ENCODE measurements around the gene NBL1. TPM values are rescaled to one million over a fixed set of nuclear protein-coding genes. Genes with fewer than 3 reads are reported as not detected.

NBL1 gene
- total RNA-seq, 1 experiment from 2014 or later, result 26.2 TPM

- no peak for DNase-seq (ENCODE audit: low spot score)
- in situ Hi-C loops (cut with HindIII; ENCODE audit: low sequenced_read_pairs), result loop anchor here (25.0 kb wide), 1 partner anchor 303 kb away; no protein-coding TSS in a partner anchor
Measured at GRCh38 chr1:19640363-19641316, 3.5 kb upstream of the NBL1 start.

DNA sequence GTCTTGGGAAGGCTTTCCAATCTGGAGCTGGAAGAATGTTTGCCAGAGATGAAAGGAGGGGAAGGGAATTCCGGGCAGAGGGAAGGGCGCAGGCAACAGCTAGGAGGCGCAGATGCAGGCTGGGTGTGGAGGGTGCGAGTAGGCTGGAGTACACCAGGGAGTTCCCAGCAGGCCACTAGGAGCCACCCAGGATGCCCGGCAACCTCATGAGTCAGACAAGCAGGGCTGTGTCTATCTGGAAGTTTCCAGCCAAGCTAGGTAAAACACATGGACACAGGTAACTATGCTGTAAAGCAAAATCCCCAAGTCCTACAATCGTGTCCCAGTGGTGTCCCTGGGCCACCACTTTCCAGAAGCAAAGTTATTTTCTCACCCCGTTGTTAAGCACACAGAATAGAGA lies 990 bp upstream of the NBL1 start:
- DNase-seq (ENCODE audit: low spot score), result no peak
- in situ Hi-C loops (cut with HindIII; ENCODE audit: low sequenced_read_pairs), result loop anchor here (25.0 kb wide), 1 partner anchor 306 kb away; no protein-coding TSS in a partner anchor

- in situ Hi-C loops (cut with HindIII; ENCODE audit: low sequenced_read_pairs), result loop anchor here (25.0 kb wide), 1 partner anchor 307 kb away; no protein-coding TSS in a partner anchor
Measured at GRCh38 chr1:19644395-19644680, 227 bp downstream of the NBL1 start.

DNA sequence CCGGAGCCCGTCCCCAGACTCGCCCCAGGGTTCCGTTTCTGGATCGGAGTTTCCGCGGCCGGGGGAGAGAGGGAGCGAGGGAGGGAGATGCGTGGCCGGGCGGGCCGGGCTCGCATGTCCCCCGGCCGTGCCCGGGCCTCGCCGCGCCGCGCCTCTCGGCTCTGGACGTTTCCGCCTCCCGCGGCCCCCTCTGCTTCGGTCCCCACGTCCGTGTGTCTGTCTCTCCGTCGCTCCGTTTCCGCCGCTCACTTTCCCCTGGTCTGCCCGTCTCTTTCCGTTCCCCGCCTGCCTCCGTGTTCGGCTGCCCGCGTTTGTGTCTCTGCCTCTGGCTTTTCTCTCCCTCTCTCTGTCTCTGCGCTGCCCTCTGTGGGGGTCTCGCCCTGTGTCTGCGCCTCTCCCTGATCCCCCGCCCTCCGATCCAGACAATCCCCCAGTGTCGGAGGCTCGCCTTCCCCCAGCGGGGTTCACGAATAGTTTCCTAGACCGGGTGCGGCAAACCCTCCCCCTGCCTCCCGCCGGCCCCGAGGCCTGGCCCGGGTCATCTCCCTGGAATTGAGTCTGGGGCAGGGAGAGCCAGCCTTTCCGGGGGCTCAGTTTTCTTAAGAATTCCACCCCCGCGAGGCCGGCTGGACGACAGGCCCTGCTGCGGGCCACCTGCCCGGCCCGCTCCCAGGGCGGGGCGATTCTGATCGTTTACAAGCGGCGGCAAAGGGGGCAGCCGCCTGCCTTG lies 735 bp downstream of the NBL1 start:
- DNase-seq (ENCODE audit: low spot score), result no peak
- in situ Hi-C loops (cut with HindIII; ENCODE audit: low sequenced_read_pairs), result loop anchor here (25.0 kb wide), 1 partner anchor 308 kb away; no protein-coding TSS in a partner anchor

More at GRCh38 chr1:19644395-19644680, 227 bp downstream of the NBL1 start:
- no peak for DNase-seq (ENCODE audit: low spot score)

GRCh38 chr1:19645411-19646251 lies 1.5 kb downstream of the NBL1 start:
- DNase-seq (ENCODE audit: low spot score), result no peak
- in situ Hi-C loops (cut with HindIII; ENCODE audit: low sequenced_read_pairs), result loop anchor here (25.0 kb wide), 1 partner anchor 308 kb away; no protein-coding TSS in a partner anchor

DNA sequence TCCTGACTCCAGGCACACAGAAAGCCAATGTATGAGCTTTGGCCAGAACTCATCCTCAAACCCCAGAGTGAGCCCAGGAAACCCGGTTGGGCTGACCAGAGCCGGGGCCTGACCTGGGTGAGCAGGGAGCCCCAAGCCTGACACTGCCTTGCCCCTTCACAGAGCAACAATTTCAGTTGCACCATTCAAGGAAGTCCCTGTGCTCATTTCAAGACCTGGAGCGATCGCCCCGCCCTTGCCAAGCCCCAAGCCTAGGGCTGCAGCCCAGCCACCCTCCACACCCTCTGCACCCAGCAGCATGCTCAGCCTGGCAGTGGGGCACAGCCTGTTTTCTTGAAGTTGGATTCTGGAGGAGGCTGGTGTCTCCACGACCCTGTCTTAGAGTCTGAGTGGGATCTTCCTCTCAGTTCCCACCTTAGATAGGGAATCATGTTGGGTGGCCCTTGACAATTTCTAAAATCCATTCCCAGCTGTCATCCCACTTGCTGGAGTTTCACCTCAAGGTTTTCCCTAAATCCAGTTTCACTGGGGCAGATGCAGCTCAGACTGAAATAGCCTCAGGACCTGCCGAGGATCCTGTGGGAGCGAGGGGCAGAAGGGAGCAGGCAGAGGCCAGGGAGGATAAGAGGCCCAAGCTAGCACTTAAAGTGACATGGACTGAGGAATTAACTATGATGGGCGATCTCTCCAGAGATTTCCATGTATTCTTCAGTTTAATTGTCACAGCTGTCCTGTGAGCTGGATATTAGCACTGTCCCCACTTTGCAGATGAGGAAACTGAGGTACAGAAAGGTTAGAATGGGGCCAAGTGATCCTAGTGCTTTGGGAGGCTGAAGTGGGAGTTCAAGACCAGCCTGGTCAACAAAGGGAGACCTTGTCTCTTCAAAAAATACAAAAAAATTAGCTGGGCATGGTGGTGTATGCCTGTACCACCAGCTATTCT lies 2.5 kb downstream of the NBL1 start:
- in situ Hi-C loops (cut with HindIII; ENCODE audit: low sequenced_read_pairs), result loop anchor here (25.0 kb wide), 1 partner anchor 309 kb away; no protein-coding TSS in a partner anchor
- DNase-seq (ENCODE audit: low spot score), result no peak

GRCh38 chr1:19647643-19648042 lies 3.5 kb downstream of the NBL1 start:
- no peak for DNase-seq (ENCODE audit: low spot score)
- in situ Hi-C loops (cut with HindIII; ENCODE audit: low sequenced_read_pairs), result loop anchor here (25.0 kb wide), 1 partner anchor 310 kb away; no protein-coding TSS in a partner anchor

- in situ Hi-C loops (cut with HindIII; ENCODE audit: low sequenced_read_pairs), result loop anchor here (25.0 kb wide), 1 partner anchor 311 kb away; no protein-coding TSS in a partner anchor
- no peak for DNase-seq (ENCODE audit: low spot score)
Measured at GRCh38 chr1:19648239-19648638, 4.1 kb downstream of the NBL1 start.

DNA sequence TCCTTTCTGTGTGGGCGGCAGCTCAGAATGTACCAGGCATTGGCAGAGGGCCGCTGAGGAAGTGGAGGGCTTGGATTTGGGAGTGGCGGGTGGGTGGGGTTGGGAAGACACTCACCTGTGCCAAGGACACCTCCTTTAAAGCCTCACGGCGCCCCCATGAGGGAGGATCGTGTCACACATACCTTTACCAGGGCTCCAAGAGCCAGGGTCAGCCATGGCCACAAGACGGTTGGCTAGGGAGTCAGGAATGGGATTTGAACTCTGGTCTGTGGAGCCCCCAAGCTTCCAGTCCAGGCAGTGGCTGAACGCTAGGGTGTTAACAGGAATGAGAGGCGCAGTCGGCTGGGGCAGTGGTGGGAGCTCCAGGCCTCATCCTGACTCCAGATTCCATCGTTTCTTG lies 4.6 kb downstream of the NBL1 start:
- in situ Hi-C loops (cut with HindIII; ENCODE audit: low sequenced_read_pairs), result loop anchor here (25.0 kb wide), 1 partner anchor 311 kb away; no protein-coding TSS in a partner anchor

DNA sequence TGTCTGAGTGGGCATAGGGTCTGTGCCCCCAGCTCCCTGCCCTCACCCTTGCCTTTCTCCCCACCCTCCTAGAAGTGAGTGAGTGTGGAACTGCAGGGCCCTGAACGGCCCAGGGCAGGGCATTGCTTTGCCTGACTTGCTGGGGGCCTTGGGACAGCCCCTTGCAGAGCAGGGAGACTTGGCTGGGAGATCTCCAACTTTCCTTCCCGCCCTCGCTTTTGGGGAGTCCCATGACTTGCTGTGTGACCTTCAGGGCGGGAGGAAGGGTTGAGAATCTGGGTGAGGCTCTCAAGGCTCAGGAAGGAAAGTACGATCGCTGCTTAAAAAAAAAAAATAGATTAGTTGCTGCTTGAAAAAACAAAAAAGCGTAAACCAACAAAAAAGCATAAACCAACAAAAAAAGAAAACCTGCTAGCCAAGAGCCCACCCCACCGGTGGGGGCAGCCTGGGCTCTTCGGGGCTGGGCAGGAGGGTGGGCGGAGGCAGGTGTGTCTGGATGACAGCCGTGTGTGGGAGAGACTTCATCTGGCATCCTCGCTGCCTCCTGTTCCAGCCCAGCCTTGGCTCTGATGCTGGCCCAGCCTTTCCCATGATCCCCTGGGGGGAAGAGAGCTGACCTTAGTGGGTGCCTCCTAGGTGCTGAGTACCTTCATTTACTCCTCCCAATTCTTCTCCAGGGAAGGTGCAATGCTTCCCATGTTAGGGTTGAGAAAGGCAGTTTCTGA lies 6.5 kb downstream of the NBL1 start:
- in situ Hi-C loops (cut with HindIII; ENCODE audit: low sequenced_read_pairs), result no loop called here

More for the DNA sequence above, 4.6 kb downstream of the NBL1 start:
- DNase-seq (ENCODE audit: low spot score), result peak; percentile 48

GRCh38 chr1:19651141-19651737 lies 7.1 kb downstream of the NBL1 start:
- in situ Hi-C loops (cut with HindIII; ENCODE audit: low sequenced_read_pairs), result no loop called here
- peak; percentile 50 for DNase-seq (ENCODE audit: low spot score)

More for the DNA sequence above, 6.5 kb downstream of the NBL1 start:
- DNase-seq (ENCODE audit: low spot score), result peak; percentile 46

DNA sequence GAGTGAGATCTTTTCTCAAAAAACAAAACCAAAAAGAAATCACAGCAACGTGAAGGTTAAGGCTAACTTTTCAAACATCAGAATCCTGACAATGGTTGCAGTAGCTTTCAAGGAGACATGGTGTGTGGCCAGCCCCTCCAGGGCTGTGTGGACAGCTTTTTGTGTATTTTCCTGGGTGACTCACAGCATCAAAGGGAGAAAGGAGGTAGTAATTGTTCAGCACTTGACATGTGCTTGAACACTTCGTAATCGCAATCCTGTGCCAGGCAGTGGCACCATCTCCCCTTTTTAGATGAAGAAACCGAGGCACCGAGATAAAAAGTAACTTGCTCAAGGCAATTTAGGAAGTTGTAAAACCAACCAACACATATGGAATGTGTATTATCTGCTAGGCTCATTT lies 10.3 kb downstream of the NBL1 start:
- in situ Hi-C loops (cut with HindIII; ENCODE audit: low sequenced_read_pairs), result no loop called here
- DNase-seq (ENCODE audit: low spot score), result no peak

- DNase-seq (ENCODE audit: low spot score), result no peak
- in situ Hi-C loops (cut with HindIII; ENCODE audit: low sequenced_read_pairs), result no loop called here
Measured at GRCh38 chr1:19654886-19655717, 11.0 kb downstream of the NBL1 start.

GRCh38 chr1:19655718-19656080 lies 11.6 kb downstream of the NBL1 start:
- DNase-seq (ENCODE audit: low spot score), result no peak
- in situ Hi-C loops (cut with HindIII; ENCODE audit: low sequenced_read_pairs), result no loop called here

- in situ Hi-C loops (cut with HindIII; ENCODE audit: low sequenced_read_pairs), result no loop called here
- DNase-seq (ENCODE audit: low spot score), result no peak
Measured at GRCh38 chr1:19656134-19656779, 12.1 kb downstream of the NBL1 start.

Data from G401 (cell line).